GM18505 (cell line): ENCODE measurements around the gene TOR2A.

Experiments
- ATAC-seq: cut with Tn5 transposase; IDR thresholded peaks from one replicate; pipeline ENCODE4 v1.9.1; 2021; ENCODE audit not compliant: unreplicated experiment
- POLR2A ChIP-seq: IDR thresholded peaks from 4 replicates; pipeline ENCODE4 v1.6.1; 2011; ENCODE audit warnings: borderline replicate concordance; ENCODE audit not compliant: insufficient read depth, insufficient read length; ENCODE audit errors: extremely low read depth

The TOR2A gene

DNA sequence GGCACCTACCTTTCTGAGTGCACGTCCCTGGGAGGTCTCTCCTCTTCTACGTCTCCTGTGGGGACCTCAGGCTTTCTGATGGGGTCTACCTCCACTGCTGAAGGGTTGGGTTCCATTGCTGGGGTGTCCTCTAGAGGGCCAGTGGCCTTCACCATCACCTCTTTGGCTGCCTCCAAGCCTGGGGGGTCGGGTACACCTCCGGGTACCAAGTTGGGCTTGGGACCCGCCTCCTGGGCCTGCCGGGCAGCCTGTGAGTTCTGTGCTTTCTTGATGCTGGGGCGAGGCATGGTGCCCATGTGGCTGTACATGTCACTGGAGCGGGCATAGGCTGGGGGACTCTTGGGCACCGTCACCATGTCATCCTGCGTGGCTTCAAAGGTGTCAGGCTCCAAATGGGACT is 38.9 kb upstream of the TOR2A start:
- ATAC-seq: no peak
- TF ChIP-seq POLR2A: no peak

DNA sequence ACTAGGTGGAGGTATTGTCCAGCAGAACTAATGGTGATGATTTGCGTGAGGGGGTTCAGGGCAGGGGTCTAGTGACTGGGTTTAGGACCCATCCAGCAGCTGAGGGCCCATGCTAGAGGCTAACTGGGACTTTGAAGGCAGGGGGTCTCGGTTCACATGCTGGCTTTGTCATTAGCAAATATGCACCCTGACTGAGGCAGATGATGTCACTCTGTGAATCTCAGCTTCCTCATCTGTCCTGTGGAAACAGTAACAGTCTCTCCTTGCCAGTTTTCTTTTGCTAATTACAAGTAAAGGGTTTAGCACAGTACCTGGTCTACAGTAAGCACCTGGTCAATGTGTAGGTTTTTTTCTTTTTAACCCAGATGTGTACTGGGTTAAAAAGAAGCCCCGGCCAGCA is 38.2 kb upstream of the TOR2A start:
- ATAC-seq: no peak
- no peak for TF ChIP-seq POLR2A

DNA sequence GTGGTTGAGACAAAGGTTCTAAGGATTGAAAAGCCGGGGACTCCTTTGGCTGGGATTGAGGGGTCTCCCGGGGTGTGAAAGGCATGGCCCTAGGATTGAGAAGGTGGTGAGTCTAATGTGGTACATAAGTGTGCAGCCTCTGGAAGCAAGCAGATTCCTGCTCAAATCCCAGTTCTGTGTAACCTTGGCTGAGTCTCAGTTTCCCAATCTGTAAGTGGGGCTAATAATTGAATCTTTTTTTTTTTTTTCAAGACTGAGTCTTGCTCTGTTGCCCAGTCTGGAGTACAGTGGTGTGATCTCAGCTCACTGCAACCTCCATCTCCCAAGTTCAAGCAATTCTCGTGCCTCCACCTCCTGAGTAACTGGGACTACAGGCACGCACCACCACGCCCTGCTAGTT is 37.5 kb upstream of the TOR2A start:
- TF ChIP-seq POLR2A: no peak
- ATAC-seq: no peak

DNA sequence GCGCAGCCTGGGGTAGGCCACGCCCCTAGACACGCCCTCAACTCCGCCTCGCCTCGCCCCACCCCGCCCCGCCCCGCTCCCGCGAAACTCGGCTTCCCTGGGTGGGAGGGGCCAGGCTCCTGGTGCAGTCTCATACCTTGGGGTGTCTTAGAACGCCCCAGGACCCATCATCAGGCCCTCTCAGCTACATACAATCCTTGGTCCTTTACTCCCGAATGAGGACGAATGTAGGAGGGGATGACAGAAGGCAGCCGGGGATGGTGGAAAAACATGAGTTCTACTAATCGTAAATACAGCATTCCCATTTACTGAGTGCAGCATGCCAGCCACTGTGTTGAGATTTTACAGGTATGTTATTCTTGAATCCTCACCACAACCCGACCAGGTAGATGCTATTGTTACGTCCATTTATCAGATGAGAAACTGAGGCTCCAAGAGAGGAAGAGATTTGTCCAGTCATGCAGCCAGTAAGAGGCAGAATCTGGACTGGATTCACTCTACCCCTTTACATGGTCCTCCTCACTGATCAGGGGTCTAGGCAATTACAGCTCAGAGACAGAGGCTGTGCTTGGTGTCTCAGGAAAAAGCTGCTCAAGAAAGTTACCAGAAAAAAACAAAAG is 36.6 kb upstream of the TOR2A start:
- ATAC-seq: no peak
- no peak for TF ChIP-seq POLR2A

DNA sequence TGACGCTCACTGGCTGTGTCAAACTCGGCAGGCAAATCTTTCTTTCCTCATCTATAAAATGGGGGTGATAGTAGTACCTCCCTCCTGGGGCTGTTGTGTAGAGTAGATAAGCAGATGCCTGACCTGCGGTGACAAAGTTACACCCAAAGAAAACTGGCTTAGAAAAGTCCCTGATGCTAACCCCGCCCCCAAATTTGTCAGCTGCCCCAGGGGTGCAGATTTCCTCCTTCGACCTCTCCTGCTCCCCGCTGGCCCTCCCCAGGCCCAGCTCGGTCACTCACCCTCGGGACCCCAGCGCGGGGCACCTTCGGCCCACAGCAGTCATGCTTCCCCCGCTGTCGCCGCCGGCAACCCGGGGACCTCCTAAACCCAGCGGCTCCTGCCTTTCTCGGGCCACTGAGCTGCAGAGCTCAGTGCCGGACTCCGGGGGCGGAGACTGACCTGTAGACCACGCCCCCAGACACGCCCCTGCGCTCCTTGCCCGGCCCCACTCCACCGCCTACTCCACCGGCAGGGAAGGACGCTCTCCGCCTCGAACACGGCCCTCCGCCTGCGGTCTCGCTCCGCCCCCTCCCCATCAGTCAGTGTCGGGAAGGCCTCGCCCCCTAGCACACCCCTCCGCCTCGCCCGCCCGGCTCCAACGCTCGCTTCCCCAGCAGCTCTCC is 35.9 kb upstream of the TOR2A start:
- TF ChIP-seq POLR2A: no peak
- ATAC-seq: peak; percentile 83

DNA sequence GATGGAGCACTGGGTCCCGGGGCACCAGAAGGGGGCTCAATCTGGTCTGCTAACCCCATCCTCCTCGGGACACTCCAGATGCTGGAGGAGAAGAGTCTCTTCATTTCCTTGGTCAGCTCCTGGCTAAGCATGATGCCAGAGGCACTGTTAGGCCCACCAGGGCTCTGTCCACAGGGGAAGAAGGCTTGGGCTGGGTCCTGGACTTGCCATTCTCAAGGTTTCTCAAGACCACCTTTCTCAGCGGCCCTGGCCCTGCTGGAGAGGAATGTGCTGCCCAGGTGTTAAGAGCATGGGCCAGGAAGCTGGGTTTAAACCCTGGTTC is 35.5 kb upstream of the TOR2A start:
- no peak for ATAC-seq
- TF ChIP-seq POLR2A: no peak

DNA sequence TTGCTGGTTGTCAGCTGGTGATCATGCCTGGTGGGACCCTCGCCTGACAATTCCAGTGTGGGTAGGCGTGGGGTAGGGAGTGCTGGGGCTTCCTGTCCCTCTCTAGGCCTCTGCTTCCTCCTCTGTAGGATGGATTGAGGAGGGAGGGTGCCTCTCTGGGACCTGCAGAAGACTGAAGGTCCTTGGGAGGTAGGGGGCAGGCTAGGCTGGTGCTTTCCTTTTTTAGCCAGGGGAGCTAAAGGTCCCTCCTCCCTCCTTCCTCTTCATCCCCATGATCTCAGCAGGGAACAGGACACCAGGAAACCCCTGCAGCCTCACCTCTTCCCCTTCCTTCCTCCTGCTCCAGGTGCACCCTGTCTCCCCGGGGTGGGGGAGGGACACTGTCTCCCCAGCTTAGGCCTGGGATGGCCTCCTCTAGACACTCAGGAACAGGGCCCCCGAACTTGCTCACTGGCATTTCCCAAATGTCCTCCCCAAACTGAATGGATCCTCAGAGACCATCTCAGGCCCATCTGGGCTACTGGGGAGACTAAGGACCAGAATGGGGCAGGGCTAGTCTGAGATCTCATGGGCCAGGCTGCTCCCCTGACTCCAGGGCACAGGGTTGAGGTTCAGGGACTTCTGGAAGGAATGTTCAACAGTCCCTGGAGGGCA is 35.0 kb upstream of the TOR2A start:
- TF ChIP-seq POLR2A: no peak
- no peak for ATAC-seq

DNA sequence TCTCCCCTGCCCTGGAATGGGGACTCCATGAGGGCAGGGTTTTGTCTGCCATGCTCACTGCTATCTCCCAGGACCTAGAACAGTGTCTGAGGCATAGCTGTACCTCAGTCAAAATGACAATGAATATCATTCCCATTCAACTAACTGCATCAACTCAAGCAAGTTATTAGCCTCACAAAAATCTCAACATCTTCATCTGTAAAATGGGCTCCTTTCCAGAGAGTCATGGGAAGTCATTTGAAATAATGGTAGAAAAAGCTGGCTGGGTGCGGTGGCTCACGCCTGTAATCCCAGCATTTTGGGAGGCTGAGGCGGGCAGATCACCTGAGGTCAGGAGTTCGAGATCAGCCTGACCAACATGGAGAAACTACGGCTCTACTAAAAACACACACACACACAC is 34.0 kb upstream of the TOR2A start:
- TF ChIP-seq POLR2A: no peak

DNA sequence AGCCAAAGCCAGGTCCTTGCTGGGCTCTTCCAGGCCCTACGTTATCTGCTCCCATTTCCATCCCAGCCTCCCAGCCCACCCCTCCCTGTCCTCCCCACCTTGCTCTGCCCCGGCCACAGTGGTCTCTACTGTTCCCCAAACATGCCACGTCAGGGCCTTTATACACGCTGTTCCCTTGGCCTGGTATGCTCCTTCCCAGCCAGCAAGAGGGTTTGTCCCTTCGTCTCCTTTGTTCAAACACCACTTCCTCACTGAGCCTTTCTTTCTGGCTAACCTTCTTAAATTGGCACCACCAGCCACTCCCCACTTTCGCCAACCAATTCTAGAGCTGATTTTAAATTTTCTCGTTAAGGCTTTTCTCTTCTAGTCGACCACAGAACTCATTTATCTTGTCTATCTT is 33.6 kb upstream of the TOR2A start:
- ATAC-seq: no peak
- TF ChIP-seq POLR2A: no peak

More for the DNA sequence above, 34.0 kb upstream of the TOR2A start:
- no peak for ATAC-seq

DNA sequence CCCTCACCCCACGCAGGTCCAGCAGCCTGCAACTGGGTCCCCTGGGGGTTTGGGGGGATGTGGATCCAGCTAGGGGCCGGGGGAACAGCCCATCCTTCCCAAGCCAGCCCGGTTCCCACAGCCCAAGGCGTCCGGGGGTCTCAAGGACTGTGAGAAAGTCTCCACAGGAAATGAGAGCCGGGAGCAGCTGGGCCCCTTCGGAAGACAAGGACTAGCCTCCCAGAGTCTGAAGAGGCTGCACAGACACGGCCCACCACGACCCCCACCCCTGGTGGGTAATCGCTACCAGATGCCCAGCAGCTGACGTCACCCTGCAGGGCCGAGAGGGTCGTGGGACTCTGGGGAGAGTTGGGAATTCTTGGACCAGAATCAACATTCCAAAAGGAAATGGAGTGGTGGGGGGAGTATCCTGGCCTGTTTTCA is 32.8 kb upstream of the TOR2A start:
- ATAC-seq: no peak
- no peak for TF ChIP-seq POLR2A

DNA sequence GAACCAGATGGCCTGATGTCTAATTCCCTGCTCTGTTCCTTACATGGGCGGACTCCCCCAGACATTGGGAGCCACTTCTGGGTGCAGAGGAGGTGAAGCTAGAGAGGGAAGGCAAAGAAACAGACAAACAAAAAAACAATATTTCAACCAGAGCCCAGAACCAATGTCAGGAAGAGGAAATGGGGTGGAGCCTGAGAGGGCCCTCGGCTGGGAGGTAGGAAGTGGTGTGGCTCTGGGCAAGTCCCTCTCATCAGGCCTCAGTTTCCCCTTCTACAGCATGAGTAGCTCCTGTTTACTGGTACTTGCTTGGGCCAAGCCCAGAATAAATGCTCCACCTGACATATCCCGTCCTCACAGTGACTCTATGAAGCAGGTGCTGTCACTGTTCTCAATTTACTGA is 32.3 kb upstream of the TOR2A start:
- no peak for TF ChIP-seq POLR2A
- ATAC-seq: no peak

DNA sequence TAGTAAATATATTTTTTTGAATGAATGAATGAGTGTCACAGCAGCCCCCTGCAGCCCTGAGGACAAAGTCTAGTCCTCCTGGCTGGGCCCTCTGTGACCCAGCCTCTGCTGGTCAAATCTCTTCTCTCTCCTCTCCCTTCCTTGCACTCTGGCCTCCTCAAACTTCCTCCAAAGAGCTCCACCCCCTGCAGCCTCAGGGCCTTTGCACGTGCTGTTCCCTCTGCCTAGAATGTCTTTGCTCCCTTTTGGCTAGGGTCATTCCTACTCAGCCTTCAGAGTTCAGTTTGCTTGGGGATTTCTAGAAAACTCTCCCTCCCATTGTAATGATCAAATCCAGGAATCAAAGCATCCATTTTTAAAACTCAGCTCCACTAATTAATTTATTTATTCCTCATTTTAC is 30.3 kb upstream of the TOR2A start:
- no peak for ATAC-seq
- no peak for TF ChIP-seq POLR2A

DNA sequence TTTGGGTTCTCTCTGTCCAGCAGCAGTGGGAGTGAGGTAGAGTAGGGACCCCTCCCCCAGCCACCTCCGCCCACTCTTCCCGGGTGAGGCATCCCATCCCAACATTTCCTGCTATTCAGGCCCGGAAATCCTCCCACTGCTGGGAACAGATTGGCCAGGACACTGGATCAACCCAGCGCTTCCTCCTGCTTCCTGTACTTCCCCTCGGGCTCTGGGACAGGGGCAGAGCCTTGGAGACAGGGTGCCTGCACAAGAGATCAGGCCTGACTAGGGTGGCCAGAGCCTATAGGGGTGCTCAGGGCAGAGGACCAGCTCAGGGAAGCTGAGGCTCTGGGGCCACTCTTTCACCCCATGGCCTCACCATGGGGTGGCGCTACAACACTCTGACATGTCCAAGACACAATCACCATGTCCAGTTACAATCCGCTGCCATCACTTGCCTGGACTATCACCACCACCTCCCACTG is 28.9 kb upstream of the TOR2A start:
- ATAC-seq: no peak
- TF ChIP-seq POLR2A: no peak

DNA sequence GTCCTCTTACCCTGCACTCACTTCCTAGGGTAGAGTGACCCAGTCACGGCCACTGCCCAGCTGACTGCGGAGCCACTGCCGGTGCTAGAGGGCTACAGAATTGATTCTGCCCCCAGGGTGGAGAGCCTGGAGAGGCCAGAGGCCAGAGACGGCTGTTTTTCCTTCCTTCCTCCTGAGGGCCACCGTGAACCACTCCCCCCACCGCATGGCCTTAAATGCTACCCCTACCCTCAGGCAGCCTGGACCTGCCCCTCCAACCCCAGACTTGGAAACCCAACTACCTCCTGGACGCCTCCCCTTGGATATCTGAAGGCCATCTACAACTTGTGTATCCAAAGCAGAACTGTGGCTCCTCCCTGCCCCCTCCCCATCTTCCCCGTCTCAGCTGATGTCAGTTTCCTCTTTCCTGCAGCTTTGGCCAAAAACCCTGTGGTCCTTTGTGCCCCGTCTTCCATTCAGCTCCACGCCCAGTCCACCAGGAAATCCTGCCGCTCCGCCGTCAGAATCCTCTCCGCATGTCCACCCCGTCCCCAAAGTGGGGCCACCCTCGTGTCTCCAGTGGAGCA is 27.1 kb upstream of the TOR2A start:
- no peak for ATAC-seq
- no peak for TF ChIP-seq POLR2A
